ENCODE measurements around the gene SLC25A53.

The SLC25A53 gene

GRCh38 chrX:104156630-104157529 is at the start of gene SLC25A53:
TSS of gene SLC25A53 (minus strand) at chrX:104157009. CDS start at chrX:104105257, 51,752 bp downstream.
- peak; percentile 77 to 92 for DNase-seq

GRCh38 chrX:104205548-104205947 is 48.7 kb upstream of the SLC25A53 start:
- DNase-seq, result no peak

GRCh38 chrX:104195489-104196084 is 38.8 kb upstream of the SLC25A53 start:
- peak in 1 of 2 experiments; percentile 37 for DNase-seq

GRCh38 chrX:104195013-104195412 is 38.2 kb upstream of the SLC25A53 start:
- no peak for DNase-seq

- DNase-seq, result no peak
These were observed 36.7 kb upstream of the SLC25A53 start for GRCh38 chrX:104193485-104193884.

- DNase-seq, result no peak
These were observed 33.0 kb upstream of the SLC25A53 start for GRCh38 chrX:104189837-104190236.

GRCh38 chrX:104187931-104188330 is 31.1 kb upstream of the SLC25A53 start:
- DNase-seq, result no peak

- DNase-seq, result no peak
These were observed 26.9 kb upstream of the SLC25A53 start for GRCh38 chrX:104183685-104184084.

- DNase-seq, result no peak
These were observed 17.0 kb upstream of the SLC25A53 start for GRCh38 chrX:104173841-104174240.

- no peak for DNase-seq
These were observed 16.0 kb upstream of the SLC25A53 start for GRCh38 chrX:104172788-104173187.

- no peak for DNase-seq
These were observed 15.3 kb upstream of the SLC25A53 start for GRCh38 chrX:104172121-104172520.

GRCh38 chrX:104168127-104168526 is 11.3 kb upstream of the SLC25A53 start:
- DNase-seq, result no peak

GRCh38 chrX:104166735-104167436 is 10.1 kb upstream of the SLC25A53 start:
- DNase-seq, result peak in 1 of 2 experiments; percentile 56

GRCh38 chrX:104165894-104166734 is 9.3 kb upstream of the SLC25A53 start, which contains the start of gene FAM199X:
TSS of gene FAM199X (plus strand) at chrX:104166453. CDS start at chrX:104166786, 333 bp downstream.
- peak; percentile 73 to 92 for DNase-seq

GRCh38 chrX:104151037-104151436 is 5.8 kb downstream of the SLC25A53 start:
- DNase-seq, result no peak

- no peak for DNase-seq
These were observed 15.6 kb downstream of the SLC25A53 start for GRCh38 chrX:104141087-104141760.

GRCh38 chrX:104137496-104137895 is 19.3 kb downstream of the SLC25A53 start:
- no peak for DNase-seq

- DNase-seq, result peak; percentile 56 to 88
These were observed 20.4 kb downstream of the SLC25A53 start for GRCh38 chrX:104136241-104137019.

- no peak for DNase-seq
These were observed 21.1 kb downstream of the SLC25A53 start for GRCh38 chrX:104135677-104136076.

- DNase-seq, result no peak
These were observed 22.1 kb downstream of the SLC25A53 start for GRCh38 chrX:104134583-104135261.
